Epithelial cell of esophagus (primary cell): ENCODE data around the gene POLN.

Source experiments
- DNase-seq: peaks from one replicate; pipeline ENCODE4 v3.0.0; 2010; ENCODE audit warnings: low read depth
- H3K4me3 ChIP-seq: 2 replicates; pipeline ENCODE4 v1.5.1; 2011; ENCODE audit warnings: mild to moderate bottlenecking, low read length, control low read depth
- TF ChIP-seq, protein P1 (sequence below): IDR thresholded peaks from 2 replicates; pipeline ENCODE4 v1.5.1; 2011; ENCODE audit warnings: low read depth, mild to moderate bottlenecking, low read length, control low read depth, inconsistent platforms; ENCODE audit not compliant: insufficient read depth; ENCODE audit errors: missing control alignments

Gene POLN

DNA sequence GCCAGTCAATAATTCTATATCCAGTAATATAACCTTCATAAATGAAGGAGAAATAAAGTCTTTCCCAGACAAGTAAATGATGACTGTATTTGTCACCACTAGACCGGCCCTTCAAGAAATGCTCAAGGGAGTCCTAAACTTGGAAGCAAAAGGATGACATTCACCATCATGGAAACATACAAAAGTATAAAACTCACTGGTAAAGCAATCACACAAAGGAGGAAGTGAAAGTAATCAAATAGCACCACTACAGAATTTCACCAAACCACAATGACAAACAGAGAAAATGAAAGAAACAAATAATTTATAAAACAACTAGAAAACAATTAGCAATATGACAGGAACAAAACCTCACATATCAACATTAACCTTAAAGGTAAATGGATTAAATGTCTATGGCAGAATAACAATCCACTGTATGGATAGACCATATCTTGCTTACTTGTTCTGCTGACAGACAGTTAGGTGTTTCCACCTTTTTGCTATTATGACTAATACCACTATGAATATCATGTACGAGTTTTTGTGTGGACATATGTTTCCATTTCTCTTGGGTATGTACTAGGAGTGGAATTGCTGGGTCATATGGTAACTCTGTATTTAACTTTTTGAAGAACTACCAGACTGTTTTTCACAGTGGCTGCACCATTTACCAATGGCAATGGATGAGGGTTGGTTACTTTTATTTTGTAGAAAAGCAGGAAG lies 137.9 kb downstream of the POLN start:
- no peak overlapping the region for H3K4me3 ChIP-seq
- TF ChIP-seq, protein P1, sequence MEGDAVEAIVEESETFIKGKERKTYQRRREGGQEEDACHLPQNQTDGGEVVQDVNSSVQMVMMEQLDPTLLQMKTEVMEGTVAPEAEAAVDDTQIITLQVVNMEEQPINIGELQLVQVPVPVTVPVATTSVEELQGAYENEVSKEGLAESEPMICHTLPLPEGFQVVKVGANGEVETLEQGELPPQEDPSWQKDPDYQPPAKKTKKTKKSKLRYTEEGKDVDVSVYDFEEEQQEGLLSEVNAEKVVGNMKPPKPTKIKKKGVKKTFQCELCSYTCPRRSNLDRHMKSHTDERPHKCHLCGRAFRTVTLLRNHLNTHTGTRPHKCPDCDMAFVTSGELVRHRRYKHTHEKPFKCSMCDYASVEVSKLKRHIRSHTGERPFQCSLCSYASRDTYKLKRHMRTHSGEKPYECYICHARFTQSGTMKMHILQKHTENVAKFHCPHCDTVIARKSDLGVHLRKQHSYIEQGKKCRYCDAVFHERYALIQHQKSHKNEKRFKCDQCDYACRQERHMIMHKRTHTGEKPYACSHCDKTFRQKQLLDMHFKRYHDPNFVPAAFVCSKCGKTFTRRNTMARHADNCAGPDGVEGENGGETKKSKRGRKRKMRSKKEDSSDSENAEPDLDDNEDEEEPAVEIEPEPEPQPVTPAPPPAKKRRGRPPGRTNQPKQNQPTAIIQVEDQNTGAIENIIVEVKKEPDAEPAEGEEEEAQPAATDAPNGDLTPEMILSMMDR = no peak
- no peak for DNase-seq

DNA sequence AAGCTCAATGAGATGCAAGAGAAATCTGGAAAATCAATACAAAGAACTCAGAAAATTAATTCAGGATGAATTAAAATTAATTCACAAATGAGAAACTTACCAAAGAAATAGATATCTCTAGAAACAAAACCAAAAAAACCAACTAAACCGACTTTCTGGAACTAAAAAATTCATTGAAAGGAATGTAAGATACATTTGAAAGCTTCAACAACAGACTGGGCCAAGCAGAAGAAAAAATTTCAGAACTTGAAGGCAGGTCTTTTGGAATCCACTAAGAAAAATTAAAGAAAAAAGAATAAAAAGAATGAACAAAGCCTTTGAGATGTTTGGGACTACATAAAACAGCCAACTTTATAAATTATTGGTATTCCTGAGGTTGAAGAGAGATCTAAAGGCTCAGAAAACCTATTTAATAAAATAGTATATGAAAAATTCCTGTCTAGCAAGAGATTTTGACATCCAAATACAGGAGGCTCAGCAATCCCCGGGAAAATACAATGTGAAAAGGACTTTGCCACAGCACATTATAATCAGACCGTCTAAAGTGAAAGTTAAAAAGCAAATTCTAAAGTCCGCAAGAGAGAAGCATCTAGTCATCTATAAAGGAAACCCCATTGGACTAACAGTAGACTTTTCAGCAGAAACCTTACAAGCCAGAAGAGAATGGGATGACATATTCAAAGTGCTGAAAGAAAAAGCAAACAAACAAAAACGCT lies 138.6 kb downstream of the POLN start:
- TF ChIP-seq, protein P1 = no peak
- no peak overlapping the region for H3K4me3 ChIP-seq
- DNase-seq = no peak

DNA sequence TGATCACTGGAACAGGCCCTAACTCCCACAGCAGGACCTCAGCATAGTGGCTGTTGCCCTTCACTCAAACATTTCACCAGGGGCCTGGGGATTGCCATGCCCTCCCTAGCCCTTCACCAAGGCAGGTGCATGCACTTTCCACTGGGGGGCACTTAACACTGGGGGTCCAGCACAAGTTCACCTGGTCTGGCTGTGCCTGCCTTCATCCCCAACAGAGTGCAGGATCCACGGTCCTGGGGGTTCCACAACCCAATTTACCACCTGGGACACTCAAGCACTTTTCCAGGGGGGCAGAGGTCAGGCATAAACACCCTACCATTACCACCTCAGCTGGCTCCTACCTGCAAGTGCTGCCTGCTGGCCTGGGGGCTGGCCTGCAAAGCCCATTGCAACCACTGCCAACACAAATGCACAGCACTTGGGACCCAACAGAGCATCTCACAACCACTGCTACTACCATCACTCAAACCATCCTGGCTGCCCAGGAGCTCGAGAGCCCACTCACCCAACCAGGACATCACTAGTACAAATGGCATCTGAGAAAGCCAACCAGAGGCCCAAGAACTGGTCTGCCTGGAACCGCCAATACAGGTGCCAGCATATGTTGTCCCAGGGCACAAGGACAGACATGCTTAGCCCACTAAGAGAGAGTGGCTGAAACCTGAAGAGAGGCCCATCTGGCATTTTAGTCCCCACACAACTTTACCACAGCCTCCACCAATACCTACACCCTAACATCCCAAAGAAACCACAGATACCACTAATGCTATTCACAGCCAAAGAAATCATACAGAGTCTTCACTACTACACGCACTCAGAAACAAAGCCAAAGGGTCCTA lies 139.7 kb downstream of the POLN start:
- H3K4me3 ChIP-seq = no peak overlapping the region
- TF ChIP-seq, protein P1 = no peak
- no peak for DNase-seq

DNA sequence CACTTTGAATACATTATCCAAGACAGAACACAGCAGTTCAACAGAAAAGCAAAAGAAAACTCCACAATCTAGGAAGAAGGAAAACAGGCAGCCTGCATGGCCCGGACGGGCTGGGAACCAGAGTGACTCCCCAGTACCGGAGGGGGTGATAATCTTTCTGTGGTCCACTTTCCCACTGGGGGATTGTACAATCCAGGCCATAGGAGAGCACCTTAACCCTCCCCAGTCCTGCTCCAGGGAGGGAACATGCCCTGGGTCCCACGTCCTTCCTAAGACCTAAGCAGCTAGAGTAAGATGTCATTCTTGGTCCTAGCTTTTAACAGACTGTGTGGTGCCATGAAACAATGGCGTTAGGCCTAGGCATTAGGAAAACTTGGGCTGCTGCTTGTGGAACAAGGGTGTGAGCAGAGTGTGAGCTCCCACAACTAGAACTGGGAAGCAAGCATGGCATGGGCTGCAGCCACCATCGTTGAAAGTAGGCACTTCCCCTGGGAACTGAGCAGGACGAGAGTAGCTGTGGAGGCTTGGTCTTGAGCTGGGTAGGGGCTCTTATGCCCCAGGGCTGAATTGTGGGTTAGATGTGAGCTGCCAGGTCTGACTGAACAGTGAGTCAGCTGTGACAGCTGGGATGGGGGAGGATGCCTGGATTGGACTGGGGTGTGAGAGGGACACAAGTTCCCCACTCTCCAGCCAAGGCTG lies 140.4 kb downstream of the POLN start:
- no peak overlapping the region for H3K4me3 ChIP-seq
- DNase-seq = peak; percentile 75
- TF ChIP-seq, protein P1 = no peak

DNA sequence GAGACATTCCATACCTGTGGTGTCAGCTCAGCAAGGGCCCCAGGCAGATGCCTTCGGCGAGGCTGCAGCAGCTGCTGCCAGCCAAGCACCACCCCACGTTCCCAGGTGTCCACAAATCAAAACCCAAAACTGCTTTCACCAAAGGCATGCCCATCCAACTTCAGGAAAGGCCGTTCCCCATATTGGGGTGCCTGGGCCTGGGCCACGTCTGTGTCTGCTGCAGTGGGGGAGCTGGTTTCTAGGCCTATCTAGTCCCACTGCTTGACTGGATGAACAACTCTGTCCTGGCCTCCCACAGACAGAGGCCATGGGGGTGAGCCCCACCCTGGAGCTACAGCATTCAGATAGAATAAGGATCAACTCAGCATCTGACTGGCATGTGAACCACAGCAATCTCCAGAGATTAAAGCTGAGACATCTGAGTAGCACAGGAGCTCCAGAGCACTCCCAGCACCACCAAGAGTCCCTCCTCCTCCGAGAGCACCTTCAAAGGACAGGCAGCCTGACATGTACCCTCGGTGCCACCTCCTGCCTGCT lies 145.8 kb downstream of the POLN start:
- TF ChIP-seq, protein P1 = no peak
- DNase-seq = peak; percentile 31

More for the DNA sequence above, 145.8 kb downstream of the POLN start:
- H3K4me3 ChIP-seq = no peak overlapping the region
